Activated CD4-positive, CD25-positive, alpha-beta regulatory T cell (primary cell): Measurements from ENCODE around the gene DCAF8L1.
"Not testable (repeated sequence)": the region's sequence is repeated elsewhere in the genome, so short reads cannot be mapped to it uniquely, and the experiment has no call there.

ENCODE experiments used
- DNase-seq, 4 experiments: peaks; one replicate each; lab custom pipeline; 2025; lab: John Stamatoyannopoulos, UW

DCAF8L1 gene

GRCh38 chrX:27981349-27981748 lies at the start of gene DCAF8L1:
DCAF8L1 (minus strand) TSS chrX:27981449; CDS start chrX:27981334, 115 bp downstream.
- DNase-seq: no peak

- no peak for DNase-seq
These were observed 41.1 kb upstream of the DCAF8L1 start for GRCh38 chrX:28022371-28022770.

GRCh38 chrX:28016823-28017222 lies 35.6 kb upstream of the DCAF8L1 start:
- no peak for DNase-seq

- no peak for DNase-seq
These were observed 34.7 kb upstream of the DCAF8L1 start for GRCh38 chrX:28015993-28016392.

GRCh38 chrX:28010875-28011274 lies 29.6 kb upstream of the DCAF8L1 start:
- DNase-seq: no peak

GRCh38 chrX:27998666-27999065 lies 17.4 kb upstream of the DCAF8L1 start:
- DNase-seq: no peak

GRCh38 chrX:27997622-27998021 lies 16.4 kb upstream of the DCAF8L1 start:
- no peak for DNase-seq

GRCh38 chrX:27996132-27996531 lies 14.9 kb upstream of the DCAF8L1 start:
- DNase-seq: no peak

GRCh38 chrX:27995611-27996010 lies 14.4 kb upstream of the DCAF8L1 start:
- DNase-seq: no peak

- DNase-seq: no peak
These were observed 6.8 kb upstream of the DCAF8L1 start for GRCh38 chrX:27987862-27988646.

- DNase-seq: not testable (repeated sequence)
These were observed 4.3 kb downstream of the DCAF8L1 start for GRCh38 chrX:27976934-27977333.

- no peak for DNase-seq
These were observed 5.0 kb downstream of the DCAF8L1 start for GRCh38 chrX:27976284-27976683.

GRCh38 chrX:27968878-27969277 lies 12.4 kb downstream of the DCAF8L1 start:
- no peak for DNase-seq

GRCh38 chrX:27968352-27968751 lies 12.9 kb downstream of the DCAF8L1 start:
- no peak for DNase-seq

GRCh38 chrX:27966955-27967354 lies 14.3 kb downstream of the DCAF8L1 start:
- no peak for DNase-seq

- DNase-seq: no peak
These were observed 14.8 kb downstream of the DCAF8L1 start for GRCh38 chrX:27966492-27966891.

GRCh38 chrX:27965348-27965747 lies 15.9 kb downstream of the DCAF8L1 start:
- DNase-seq: not testable (repeated sequence)

GRCh38 chrX:27964432-27964831 lies 16.8 kb downstream of the DCAF8L1 start:
- no peak for DNase-seq

GRCh38 chrX:27960410-27960809 lies 20.8 kb downstream of the DCAF8L1 start:
- not testable (repeated sequence) for DNase-seq

GRCh38 chrX:27953171-27953570 lies 28.1 kb downstream of the DCAF8L1 start:
- DNase-seq: no peak

- DNase-seq: no peak
These were observed 47.9 kb downstream of the DCAF8L1 start for GRCh38 chrX:27933361-27933760.
